HG03460 (cell line): Measurements from ENCODE around the gene ZSCAN1.
"Not testable (repeated sequence)": the region's sequence is repeated elsewhere in the genome, so short reads cannot be mapped to it uniquely, and the experiment has no call there.

ENCODE experiments used
- ATAC-seq: cut with Tn5 transposase; IDR thresholded peaks from one replicate; pipeline ENCODE4 v1.9.1; 2021; ENCODE audit not compliant: unreplicated experiment

Gene ZSCAN1, protein sequence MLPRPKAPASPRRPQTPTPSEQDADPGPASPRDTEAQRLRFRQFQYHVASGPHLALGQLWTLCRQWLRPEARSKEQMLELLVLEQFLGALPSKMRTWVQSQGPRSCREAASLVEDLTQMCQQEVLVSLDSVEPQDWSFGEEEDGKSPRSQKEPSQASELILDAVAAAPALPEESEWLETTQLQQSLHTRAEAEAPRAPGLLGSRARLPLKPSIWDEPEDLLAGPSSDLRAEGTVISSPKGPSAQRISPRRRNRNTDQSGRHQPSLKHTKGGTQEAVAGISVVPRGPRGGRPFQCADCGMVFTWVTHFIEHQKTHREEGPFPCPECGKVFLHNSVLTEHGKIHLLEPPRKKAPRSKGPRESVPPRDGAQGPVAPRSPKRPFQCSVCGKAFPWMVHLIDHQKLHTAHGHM

DNA sequence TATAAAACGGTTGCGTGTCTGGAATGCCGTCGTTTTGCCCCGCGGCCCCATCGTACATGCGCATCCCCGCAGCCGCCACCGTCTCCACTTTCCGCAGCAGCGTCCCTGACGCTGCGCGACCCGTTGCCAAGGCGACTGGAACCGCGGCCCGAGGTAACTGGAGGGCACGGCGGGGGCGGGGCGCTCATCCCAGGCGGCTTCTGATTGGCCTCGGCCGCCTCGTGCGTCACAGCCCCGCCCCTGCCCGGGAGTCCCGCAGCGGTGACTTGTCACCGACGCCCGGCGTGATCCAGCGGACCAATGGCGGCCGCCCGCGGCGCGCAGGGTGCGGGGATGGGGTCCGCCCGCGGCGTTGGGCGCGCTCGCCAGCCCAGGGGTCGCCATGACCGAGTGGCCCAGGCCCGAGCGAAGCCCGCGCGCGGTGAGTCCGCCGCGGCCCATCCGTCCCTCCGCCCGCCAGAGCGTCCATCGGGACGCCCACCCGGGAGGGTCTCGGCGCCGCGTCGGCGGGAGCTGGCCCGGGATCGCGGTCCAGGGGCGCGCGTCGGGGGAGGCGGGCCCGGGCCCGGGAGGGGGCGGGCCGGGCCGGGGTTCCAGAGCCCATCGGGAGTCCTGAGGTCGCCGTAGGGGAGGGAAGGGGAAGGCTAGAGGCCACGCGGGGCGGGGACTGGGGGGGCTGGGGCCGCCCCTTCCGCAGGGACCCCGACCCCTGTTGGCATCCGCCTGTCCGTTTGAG, at the start of gene ZSCAN1:
ZSCAN1 (plus strand) TSS at position 285 of the 736 bp plus-strand sequence. CDS start 3,812 bp downstream, outside the sequence.
- no peak for ATAC-seq

DNA sequence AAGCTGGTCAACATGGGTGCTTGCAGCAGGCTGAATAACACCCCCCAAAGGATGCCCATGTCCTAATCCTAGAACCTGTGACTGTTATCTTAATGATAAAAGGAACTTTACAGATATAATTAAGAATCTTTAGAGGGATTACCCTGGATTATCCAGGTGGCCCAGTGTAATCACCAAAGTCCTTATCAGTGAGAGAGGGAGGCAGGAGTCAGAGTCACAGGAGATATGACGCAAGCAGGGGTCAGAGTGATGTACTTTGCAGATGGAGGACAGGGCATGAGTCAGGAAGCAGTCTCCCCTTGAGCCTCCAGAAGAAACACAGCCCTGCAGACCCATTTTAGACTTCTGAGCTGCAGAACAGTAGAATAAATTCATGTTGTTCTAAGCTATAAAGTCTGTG, 41.0 kb upstream of the ZSCAN1 start:
- no peak for ATAC-seq

DNA sequence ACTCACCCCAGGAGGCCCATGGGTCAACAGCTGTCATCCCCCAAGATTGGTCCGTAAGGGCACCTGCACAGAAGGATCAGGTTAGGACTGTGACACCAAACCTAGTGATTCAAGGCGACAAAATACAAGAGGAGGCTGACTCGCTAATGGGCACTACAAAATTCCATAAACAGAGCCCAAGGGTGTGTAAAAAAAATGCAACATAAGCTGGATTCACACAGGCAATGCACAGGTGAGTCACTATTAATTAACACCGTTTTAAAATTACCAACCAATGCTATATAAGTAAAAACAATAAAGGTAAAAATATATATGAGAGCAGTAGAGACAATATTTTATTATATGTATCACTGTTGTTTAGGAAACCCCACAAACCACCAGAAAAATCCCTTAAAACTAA, 33.1 kb upstream of the ZSCAN1 start:
- no peak for ATAC-seq

DNA sequence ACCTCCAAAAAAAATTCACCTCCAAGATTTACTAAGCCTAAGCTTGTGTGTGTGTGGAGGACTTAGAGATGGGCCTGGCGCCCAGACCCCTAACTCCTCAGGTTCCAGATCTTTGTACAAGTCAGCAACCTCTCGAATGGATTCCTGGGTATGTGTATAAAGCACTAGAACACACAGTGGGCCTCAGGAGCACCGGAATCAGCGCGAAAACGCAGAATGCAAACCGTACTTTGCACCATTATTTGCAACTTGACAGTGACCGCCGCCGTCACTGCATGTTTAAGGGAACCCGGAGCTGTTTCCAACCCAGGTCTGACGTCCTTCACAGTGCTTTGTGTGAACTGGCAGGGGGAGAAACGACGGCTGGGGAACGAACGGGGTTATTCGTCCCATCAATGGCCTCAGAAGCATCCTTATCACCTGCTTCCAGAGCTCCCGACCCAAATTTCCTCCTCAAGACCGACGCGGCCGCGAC, 31.9 kb upstream of the ZSCAN1 start:
- peak; percentile 25 for ATAC-seq

DNA sequence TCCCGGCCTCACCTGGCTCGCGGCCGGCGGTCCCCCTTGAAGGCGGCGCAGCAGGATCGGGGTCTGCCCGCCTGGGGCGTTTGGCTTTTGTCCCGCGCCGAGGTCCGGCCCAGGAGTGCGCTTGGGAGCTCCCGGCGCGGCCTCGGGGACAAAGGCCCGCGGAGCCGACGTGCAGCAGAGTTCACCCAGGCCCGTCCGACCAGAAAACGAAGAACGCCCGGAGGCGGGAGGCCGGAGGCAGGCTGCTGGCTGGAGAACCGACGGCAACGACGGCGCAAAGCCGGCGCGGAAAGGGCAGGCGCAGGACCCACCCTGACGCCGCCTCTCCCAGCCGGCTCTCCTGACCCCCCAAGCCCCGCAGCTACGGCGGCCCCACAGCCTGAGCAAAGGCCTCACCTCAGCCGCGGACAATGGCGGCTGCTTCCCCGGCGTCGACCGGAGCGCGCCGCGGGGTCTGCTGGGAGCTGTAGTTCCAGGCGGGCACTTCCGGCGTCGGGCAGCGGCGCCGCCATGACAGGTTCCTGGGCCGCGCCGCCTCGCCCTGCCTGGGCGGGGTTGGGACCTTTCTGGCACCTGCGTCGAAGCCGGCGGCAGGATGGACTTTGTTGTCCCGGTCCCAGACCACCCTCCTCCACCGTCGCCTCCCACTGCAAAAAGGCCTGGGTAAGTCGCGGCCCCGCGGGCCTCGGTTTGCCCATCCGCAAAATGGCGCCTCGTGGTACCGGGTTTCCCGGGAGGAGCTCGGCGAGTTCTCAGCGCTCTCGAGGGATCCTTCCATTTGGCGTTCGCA, 31.2 kb upstream of the ZSCAN1 start, which contains the start of gene ZNF606:
ZNF606 (minus strand) TSS at position 437 of the 790 bp plus-strand sequence. CDS start 1,501 bp downstream, outside the sequence.
- peak; percentile 86 for ATAC-seq

DNA sequence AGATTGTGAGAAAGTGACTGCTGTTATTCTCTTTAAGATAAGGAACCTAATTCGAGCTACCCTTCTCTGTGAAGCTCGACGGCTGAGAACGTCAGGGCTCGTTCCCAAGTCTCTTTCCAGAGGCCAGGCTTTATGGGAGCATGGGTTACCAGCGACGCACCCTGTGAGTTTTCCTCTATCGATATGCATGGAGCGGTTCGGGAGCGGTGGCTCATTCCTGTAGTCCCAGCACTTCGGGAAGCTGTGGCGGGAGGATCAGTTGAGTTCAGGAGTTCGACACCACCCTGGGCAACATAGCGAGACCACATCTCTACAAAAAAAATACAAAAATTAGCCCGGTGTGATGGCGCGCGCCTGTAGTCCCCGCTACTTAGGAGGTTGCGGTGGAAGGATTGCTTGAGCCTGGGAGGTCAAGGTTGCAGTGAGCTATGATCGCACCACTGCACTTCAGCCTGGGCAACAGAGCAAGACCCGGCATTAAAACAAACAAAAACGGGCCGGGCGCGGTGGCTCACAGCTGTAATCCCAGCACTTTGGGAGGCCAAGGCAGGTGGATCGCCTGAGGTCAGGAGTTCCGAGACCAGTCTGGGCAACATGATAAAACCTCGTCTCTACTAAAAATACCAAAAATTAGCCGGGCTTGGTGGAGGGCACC, 30.5 kb upstream of the ZSCAN1 start:
- ATAC-seq = no peak

DNA sequence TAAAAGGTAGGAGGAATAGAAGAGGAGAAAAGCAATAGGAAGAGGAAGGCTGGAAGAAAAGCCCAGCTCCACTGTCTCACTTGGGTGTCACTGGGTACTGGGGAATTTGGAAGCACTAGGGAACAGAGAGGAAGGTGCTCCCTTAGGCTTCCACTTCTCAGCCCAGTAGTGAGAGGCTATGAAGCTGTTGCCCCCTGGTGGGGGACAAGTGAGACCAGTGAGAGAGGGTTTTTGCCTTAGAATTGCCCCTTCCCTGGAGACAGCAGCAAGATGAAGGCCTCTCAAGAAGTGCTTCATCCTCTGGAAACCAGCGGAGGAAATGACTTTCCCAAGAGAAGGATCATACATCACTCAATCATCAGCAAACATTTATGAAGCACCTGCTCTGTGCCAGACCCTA, 26.5 kb upstream of the ZSCAN1 start:
- ATAC-seq = no peak

DNA sequence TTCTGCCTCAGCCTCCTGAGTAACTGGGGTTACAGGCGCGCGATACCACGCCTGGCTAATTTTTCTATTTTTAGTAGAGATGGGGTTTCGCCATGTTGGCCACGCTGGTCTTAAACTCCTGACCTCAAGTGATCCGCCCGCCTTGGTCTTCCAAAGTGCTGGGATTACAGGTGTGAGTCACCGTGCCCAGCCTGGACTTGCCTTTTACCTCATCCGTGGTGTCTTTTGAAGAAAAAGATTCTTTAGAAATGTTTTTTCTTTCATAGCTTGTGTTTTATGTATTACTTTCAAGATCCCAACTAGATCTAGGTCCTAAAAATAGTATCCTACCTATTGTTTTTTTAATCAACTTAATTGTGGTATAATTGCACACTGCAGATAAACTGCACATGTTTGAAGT, 24.9 kb upstream of the ZSCAN1 start:
- not testable (repeated sequence) for ATAC-seq

DNA sequence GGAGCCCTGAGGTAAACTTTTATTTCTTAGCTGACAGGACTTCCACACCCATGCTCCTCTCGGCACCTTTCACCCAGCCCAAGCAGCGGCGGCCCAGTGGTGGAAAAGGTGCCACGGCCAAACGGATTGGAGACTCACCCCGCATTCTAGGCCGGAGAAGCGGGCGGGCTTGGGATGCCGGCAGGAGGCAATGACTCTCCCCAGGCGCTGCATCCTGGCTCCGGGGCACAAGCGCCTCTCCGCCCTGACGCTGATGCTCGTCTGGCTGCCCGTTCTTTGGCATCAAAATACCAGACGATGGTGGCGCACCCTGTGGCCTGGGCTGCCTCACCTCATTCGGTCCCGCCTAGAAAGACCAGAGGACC, 24.5 kb upstream of the ZSCAN1 start:
- ATAC-seq = no peak

DNA sequence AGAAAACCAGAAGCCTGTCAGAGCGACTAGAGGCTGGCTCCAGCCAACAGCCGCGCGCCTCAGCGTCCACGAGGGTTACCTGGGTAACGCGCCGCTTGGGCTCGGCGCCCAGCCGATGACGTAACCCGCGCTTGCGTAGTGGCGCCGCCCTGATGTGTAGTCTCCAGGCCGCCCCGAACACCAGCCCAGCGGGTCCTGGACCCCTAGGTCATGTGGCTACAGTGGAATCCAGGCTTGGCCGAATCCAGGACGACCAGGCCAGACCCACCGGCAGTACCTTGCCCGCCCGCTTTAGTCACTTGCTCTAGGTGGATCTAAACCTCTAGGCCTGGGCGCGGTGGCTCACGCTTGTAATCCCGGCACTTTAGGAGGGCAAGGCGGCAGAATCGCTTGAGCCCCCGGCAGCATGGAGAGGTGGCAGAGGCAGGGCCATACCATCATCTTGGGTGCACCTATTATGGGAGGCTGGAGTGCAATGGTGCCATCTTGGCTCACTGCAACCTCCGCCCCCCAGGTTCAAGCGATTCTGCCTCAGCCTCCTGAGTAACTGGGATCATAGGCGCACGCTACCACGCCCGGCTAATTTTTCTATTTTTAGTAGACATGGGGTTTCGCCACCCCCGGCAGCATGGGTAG, 24.0 kb upstream of the ZSCAN1 start:
- ATAC-seq = no peak

DNA sequence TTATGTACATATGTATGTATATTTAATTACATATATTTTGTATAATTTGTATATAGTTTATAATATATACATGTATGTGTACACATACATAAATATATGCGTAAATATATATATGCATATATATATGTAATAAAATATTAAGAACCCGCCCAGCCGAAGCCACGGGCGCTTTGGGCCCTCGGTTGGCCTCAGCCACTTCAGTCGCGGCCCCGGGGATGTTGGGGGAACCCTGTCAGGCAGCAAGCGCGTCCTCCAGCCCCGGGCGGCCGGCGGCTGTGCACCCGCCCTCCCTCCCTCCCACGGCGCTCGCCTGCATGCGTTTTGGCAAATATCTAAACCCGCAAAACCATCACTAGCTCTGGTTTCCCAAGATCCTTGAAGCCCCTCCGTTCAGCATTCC, 23.3 kb upstream of the ZSCAN1 start:
- ATAC-seq = no peak

DNA sequence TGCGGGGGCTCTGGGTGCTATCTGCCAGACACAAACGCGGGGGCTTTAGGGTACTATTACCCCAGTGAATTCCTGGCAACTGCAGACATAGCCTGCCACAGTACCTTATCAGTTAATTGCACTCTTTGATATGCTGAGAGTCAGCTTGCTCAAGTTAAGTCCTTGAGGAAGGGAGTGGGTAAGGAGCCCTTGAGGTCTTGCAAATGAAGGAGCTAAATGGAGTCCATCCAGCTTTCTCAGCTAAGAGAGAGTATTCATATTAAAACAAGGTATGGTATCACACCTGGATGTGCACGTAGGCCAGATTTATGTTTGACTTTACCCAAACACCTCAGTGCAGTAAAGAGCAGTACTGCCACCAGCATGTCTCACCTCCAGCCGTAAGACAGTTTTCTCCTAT, 19.7 kb upstream of the ZSCAN1 start:
- no peak for ATAC-seq

DNA sequence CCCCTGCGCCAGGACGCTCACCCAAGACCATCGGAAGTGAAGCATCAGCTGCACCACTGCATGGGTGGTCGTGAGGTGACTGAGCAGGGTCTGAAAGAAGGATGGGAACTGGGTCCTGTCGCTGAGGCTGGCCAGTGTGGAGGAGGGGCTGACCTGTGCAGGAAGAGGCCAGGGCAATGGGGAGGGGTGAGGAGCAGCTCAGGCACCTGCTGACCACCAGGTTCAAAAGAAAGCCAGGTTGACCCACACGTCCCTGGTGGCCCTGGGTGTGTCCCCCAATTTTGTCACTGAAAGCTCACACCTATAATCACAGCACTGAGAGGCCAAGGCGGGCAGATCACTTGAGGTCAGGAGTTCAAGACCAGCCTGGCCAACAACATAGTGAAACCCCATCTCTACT, 13.7 kb upstream of the ZSCAN1 start:
- no peak for ATAC-seq

DNA sequence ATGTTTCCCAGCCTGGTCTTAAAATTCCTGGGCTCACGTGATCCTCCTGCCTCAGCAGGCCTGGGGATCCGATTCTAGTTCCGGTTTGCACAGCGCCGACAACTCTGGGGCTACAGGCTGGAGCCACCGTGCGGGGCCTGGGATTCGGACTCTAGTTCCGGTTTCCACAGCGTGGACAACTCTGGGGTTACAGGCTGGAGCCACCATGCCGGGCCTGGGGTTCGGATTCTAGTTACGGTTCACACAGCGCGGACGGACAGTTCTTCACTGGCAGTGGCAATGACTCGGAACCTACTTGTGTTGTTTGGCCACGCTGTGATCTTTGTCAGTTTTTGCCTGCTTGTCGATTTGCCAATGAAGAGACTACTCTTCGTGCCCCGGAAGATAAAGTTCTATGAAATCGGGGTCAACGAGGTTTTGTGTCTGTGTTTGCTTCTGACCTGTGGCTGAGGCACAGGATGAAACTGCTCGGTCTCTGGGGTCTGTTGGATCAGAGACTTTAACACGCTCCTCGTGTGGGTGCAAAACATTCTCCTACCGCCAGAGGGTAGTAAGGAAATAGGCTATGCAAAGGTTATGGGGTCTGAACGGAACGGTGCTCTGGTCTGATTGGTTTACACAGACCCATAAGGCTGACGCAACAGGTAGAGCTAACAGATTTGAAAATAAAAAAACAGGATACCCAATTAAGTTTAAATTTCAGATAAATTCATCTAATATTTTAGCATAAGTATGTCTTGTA, 12.1 kb upstream of the ZSCAN1 start:
- ATAC-seq = no peak

DNA sequence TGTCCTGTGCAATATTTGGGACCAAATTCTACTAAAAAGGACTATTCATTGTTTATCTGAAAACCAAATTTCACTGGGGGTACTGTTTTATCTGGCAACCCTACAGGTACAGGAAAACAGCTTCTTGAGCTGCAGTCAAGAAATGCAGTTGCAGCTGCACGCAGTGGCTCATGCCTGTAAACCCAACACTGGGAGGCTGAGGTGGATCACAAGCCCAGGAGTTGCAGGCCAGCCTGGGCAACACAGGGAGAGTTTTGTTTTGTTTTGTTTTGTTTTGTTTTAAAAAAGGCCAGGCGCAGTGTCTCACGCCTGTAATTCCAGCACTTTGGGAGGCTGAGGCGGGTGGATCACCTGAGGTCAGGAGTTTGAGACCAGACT, 11.6 kb upstream of the ZSCAN1 start:
- ATAC-seq = no peak

DNA sequence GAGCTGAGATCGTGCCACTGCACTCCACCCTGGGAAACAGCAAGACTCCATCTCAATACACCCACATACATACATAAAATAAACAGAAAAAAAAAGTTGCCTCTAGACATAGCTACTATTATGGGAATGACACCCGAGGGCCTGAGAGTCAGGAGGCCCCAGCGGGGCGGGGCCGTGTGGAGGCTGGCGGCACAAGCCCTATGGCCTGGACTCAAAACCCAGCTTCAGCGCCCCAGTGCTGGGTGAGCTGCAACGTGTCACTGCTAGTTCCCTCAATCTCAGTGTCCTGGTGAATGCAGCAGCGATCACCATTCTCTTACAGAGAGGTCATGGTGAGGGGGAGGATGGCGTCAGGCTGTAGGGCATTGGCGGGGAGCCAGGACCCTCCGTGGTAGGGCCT, 9.2 kb upstream of the ZSCAN1 start:
- no peak for ATAC-seq

DNA sequence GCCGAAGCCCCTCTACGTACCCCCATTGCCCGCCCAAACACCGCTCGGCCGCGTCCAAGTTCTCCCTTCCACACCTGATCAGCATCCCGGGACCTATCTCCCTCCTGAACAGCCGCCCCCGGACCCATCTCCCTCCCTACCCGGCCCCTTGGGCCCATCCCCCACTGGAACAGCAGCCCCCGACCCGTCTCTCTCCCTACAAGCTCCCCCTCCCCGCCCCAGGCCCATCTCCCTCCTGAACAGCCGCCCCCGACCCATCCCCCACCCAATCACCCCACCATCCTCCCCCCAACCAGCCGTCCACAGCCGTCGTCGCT, 610 bp downstream of the ZSCAN1 start:
- no peak for ATAC-seq

DNA sequence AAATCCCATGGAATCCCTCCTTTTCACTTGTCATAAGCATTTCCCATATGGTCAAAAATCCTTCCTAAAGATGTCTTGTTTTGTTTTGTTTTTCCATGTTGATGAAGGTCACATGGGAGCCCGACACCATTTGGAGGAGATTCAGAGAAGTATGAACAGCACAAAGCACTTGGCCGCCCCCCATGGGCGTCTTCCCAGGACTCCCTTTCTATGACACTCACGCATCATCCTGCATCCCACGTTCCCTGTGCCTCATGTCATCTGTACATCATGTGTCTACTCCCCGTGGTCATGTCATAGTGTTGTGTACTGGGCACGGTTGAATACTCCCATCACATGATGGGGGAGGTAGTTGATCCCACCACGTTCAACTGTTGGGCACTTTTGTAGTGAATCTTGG, 2.0 kb downstream of the ZSCAN1 start:
- ATAC-seq = no peak

DNA sequence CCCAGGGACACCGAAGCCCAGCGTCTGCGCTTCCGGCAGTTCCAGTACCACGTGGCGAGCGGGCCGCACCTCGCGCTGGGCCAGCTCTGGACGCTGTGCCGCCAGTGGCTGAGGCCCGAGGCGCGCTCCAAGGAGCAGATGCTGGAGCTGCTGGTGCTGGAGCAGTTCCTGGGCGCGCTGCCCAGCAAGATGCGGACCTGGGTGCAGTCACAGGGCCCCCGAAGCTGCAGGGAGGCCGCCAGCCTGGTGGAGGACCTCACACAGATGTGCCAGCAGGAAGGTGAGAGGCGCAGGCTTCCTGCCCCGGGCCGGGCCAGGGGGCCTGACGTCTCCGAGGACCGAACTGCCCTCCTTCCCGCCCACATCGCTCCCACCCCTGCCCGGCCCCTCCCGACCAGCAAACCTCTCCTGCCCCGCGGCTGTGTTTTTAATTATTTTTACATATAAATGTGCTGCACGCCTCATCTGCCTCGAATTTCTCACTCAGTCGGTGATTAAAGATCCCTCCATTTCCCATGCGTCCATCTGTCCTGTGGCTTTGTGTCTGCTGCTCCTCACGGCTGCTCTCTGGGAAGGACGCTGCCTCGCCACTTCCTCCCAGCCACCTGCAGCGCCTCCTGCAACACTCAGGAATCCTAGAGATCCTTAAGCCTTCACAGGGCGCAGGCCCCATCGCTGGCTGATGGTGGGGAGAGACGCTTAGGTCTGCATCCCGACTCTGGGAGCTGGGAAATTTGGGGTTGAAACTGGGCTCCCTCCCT, 4.3 kb downstream of the ZSCAN1 start:
- ATAC-seq = no peak
